ENCODE measurements around the gene ARRB1.
"Not testable (repeated sequence)": the region's sequence is repeated elsewhere in the genome, so short reads cannot be mapped to it uniquely, and the experiment has no call there.

ARRB1 gene

DNA sequence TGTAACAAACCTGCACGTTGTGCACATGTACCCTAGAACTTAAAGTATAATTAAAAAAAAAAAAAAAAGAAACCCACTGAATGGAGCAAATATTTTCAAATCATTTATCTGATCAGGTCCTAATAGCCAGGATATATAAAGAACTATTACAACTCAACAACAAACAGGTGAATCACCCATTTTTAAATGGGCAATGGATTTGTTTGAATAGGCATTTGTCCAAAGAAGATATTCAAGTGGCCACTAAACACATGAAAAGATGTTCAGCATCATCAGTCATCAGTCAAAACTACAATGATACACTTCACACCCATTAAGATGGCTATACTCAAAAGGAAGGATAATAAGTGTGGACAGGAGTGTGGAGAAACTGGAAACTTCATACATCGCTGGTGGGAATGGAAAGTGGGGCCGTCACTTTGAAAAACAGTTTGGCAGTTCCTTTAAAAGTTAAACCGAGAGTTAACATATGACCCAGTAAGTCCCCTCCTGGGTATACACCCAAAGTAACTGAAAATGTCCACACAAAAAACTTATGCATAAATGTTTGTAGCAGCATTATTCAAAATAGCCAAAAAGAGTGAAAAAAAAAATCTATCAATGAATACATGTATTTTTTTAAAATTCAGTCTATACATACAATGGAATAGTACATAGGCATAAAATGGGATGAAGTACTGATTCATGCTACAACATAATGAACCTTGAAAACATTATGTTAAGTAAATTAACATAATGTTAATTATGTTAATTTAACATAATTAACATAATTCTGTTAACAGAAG, 53.1 kb downstream of the ARRB1 start:
- DNase-seq: no peak

DNA sequence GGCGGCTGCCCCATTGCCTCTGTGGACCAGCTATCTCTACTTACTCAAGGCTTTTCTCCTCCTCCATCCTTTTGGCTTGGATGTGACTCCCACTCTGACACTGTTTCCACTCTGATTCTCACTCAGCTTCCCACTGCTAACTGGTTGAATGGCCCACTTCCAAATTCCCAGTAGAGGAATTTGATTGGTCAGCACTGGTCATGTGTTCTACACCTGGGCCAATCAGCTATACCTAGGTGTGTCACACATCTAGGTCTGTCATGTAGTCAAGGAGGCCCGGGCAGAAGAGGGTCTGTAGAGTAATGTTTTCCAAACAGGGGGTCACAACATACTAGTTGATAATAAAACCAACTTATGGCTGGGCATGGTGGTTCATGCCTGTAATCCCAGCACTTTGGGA, 57.6 kb downstream of the ARRB1 start:
- DNase-seq: no peak

- DNase-seq: no peak
Measured at GRCh38 chr11:75292943-75293342, 58.5 kb downstream of the ARRB1 start.

GRCh38 chr11:75291741-75292140, 59.7 kb downstream of the ARRB1 start:
- DNase-seq: no peak

GRCh38 chr11:75289919-75290318, 61.5 kb downstream of the ARRB1 start:
- no peak for DNase-seq

DNA sequence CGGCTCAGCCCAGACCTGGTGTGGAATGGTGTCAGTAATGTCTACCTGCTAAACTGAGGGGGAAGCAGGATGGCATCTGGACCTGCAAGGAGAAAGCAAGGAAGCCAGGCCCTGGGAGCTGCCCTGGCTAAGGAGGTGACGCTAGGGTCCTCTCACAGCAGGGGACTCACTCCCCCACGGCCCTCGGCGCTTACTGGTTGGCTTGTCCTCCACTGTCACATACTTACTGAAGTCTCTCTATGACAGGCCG, 62.0 kb downstream of the ARRB1 start:
- no peak for DNase-seq

GRCh38 chr11:75287579-75287978, 63.9 kb downstream of the ARRB1 start:
- no peak for DNase-seq

- no peak for DNase-seq
Measured at GRCh38 chr11:75286826-75287465, 64.5 kb downstream of the ARRB1 start.

GRCh38 chr11:75285776-75286360, 65.6 kb downstream of the ARRB1 start:
- no peak for DNase-seq

- DNase-seq: no peak
Measured at GRCh38 chr11:75283391-75283931, 68.0 kb downstream of the ARRB1 start.

DNA sequence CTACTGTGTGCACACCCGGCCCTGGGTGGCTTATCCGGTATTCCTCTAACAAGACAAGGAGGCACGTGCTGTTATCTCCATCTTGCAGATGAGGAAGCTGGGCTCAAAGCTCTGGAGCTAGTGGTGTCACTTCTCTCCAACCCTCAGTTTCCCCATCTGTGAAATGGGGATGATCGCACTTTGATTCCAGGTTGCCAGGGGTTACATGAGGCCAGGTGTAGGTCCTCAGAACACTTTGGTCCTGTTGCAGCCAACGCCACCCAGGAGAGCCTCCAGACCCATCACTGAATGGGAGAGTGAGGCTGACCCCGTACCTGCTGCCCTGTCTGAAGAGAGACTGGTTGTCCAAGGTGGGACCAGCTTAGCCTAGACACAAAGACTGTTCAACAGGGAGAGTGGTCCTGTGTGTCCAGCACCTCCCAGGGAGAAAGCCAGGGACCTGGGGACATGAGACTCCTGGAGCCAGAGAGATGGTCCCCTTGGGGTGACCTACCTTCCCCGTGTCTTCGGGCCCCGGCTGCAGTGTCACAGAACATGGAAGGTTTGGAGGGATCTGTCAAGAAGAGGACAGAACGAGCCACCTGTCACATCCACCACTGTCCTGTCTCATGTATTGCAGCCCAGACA, 69.9 kb downstream of the ARRB1 start:
- no peak for DNase-seq

DNA sequence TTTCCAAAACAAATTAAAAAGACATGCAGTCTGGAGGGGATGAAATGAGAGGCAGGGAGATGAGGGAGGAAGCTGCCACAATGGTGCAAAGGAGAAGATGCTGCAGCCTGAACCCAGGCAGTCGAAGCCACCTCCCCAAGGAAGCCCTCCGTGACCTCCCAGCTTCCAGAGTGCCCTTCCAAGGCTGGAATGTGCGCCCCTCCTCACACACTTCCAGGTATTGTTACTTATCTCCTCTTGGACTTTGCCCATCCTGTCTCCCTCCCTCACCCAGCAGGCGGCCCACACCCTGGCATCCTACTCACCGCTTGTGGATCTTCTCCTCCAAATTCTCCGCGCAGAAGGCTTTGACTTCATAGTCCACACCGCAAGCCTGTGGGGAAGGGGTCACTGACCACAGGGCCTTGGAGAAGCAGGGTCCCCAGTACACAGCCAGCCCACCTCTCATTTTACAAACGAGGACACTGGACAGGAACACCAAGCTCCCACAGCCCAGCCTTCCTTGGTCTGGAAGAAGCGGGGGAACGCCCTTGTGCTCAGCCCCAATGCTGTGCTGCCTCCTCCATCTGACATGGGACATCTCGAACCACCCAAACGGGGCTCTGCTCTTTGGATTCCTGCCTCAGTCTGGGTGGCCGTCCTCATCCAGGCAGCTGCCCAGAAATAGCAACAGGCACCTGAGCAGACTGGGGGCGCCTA, 70.5 kb downstream of the ARRB1 start:
- DNase-seq: no peak

DNA sequence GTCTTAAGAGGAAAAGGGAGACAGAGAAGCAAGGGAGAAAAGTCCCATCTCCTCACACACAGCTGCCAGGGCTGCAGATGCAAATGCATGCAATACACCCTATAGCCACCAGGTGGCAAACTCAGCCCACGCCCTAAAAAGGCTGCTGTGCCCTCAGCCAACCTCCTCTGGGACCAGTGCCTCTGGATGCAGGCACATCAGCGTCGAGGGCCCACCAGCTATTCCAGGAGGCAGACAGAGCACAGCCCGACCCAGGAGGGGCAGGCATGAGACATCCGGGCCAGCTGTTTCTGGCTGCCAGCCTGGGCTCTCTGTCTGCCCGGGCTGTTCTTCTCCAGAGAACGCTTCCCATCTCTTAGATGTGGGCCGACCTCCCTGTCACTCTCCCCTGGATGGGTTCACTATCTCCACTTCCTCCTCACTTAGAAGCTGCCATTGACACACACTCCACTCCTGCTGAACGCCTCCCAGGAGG, 71.2 kb downstream of the ARRB1 start:
- DNase-seq: peak; percentile 74

DNA sequence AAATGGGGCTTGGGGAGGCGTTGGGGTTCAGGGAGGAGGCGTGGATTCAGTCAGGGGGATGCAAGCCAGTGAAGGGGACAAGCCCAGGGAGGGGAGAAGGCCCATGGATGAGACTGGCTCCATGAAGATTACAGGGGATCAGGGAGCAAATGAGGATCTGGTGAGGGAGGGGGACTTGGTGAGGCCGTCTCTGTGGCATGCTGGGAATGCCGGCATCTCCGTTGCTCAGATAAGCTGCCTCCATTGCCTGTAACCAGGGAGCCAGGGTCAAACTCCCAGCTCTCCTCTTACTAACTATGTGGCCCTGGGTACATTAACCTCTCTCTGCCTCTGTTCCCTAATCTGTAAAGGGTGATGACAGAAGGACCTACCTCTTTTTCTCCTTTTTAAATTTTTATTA, 72.2 kb downstream of the ARRB1 start:
- peak; percentile 6 for DNase-seq

GRCh38 chr11:75277991-75278790, 73.3 kb downstream of the ARRB1 start:
- no peak for DNase-seq

DNA sequence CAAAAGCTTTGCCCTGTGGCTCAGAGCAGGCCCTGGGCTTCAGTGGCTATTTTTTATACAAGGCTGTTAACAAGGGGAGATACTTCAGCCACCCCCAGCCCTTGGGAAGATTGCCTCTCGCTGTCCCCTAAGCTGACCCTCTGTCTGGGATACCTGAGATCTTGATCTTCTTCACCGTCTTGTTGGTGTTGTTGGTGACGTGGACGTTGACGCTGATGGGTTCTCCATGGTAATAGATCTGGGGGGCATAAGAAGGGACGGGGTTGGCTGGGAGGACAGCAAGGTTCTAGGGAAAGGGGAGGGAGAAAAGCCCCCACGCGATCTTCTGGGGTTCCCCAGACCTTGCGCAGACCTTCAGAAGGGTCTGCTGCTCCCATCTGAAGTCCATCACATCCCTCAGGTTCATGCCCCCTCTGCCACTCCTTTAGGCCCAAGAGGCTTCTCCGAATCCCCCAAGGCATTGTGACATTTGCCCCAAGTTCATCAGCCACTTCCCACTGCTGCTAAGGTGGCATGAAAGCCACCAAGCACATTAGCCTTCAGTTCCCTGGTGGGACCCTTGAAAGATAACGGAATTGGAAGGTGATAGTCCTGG, 74.2 kb downstream of the ARRB1 start:
- no peak for DNase-seq

DNA sequence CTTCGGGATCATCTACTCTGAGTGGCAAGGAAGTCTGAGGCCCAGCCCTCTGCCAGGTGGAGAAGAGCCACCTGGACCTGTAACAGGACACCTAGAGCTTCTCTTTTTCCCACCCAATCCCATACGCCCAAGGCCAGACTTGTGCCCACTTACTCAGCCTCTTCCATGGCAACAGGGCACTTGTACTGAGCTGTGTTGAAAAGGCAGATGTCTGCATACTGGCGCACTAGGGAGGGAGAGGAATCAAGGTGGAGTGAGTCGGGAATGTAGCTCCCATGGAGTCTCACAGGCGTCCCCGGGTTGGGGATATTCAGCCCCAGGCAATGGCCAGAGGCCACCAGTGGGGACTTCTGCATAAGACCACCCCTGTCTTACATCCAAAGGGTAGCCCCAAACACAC, 74.8 kb downstream of the ARRB1 start:
- no peak for DNase-seq

- no peak for DNase-seq
Measured at GRCh38 chr11:75276186-75276585, 75.3 kb downstream of the ARRB1 start.

- DNase-seq: no peak
Measured at GRCh38 chr11:75275581-75275980, 75.9 kb downstream of the ARRB1 start.

DNA sequence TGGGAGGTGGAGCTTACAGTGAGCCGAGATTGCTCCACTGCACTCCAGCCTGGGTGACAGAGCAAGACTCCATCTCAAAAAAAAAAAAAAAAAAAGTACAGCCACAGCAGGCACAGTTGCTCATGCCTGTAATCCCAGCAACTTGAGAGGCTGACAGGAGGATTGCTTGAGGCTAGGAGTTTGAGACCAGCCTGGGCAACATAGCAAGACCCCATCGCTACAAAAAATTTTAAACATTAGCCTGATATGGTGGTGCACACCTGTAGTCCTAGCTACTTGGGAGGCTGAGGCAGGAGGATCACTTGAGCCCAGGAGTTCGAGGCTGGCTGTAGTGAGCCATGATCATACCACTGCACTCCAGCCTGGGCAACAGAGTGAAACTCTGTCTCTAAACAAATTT, 76.7 kb downstream of the ARRB1 start:
- DNase-seq: not testable (repeated sequence)

Data from fibroblast of skin of scalp (primary cell).